Activated T-cell treated with anti-CD3 and anti-CD28 coated beads for 4 hours (primary cell): ENCODE results near the gene TTLL5.
"Not testable (repeated sequence)": the region's sequence is repeated elsewhere in the genome, so short reads cannot be mapped to it uniquely, and the experiment has no call there.

Source experiments
- DNase-seq: peaks from one replicate; pipeline ENCODE4 v3.0.0-alpha.2; 2020

The TTLL5 gene

GRCh38 chr14:75650253-75651058, 10.6 kb upstream of the TTLL5 start:
- DNase-seq: no peak

GRCh38 chr14:75653563-75653962, 7.5 kb upstream of the TTLL5 start:
- no peak for DNase-seq

GRCh38 chr14:75654127-75654732, 6.8 kb upstream of the TTLL5 start:
- DNase-seq: peak; percentile 79

- DNase-seq: no peak
Observed at GRCh38 chr14:75655235-75655634, 5.8 kb upstream of the TTLL5 start.

GRCh38 chr14:75657331-75657730, 3.7 kb upstream of the TTLL5 start:
- DNase-seq: no peak

GRCh38 chr14:75658957-75659356, 2.1 kb upstream of the TTLL5 start:
- DNase-seq: no peak

- no peak for DNase-seq
Observed at GRCh38 chr14:75660238-75660629, 812 bp upstream of the TTLL5 start.

GRCh38 chr14:75661499-75661814, 411 bp downstream of the TTLL5 start:
- no peak for DNase-seq

GRCh38 chr14:75662966-75663365, 1.9 kb downstream of the TTLL5 start:
- no peak for DNase-seq

- no peak for DNase-seq
Observed at GRCh38 chr14:75667099-75667765, 6.2 kb downstream of the TTLL5 start.

- DNase-seq: no peak
Observed at GRCh38 chr14:75672605-75673192, 11.7 kb downstream of the TTLL5 start.

GRCh38 chr14:75673345-75674035, 12.4 kb downstream of the TTLL5 start:
- DNase-seq: no peak

- DNase-seq: no peak
Observed at GRCh38 chr14:75675265-75675960, 14.4 kb downstream of the TTLL5 start.

GRCh38 chr14:75685910-75686309, 24.9 kb downstream of the TTLL5 start:
- no peak for DNase-seq

GRCh38 chr14:75689012-75689411, 28.0 kb downstream of the TTLL5 start:
- no peak for DNase-seq

- DNase-seq: no peak
Observed at GRCh38 chr14:75690010-75690409, 29.0 kb downstream of the TTLL5 start.

- DNase-seq: not testable (repeated sequence)
Observed at GRCh38 chr14:75695025-75695424, 34.0 kb downstream of the TTLL5 start.

- DNase-seq: no peak
Observed at GRCh38 chr14:75697386-75697785, 36.3 kb downstream of the TTLL5 start.

GRCh38 chr14:75697918-75698317, 36.9 kb downstream of the TTLL5 start:
- DNase-seq: no peak

GRCh38 chr14:75699331-75699730, 38.3 kb downstream of the TTLL5 start:
- no peak for DNase-seq

- no peak for DNase-seq
Observed at GRCh38 chr14:75700295-75700694, 39.2 kb downstream of the TTLL5 start.

GRCh38 chr14:75702122-75702521, 41.1 kb downstream of the TTLL5 start:
- DNase-seq: no peak
